DND-41 (cell line): Measurements from ENCODE around the gene HSPA2.
"Not testable (repeated sequence)": the region's sequence is repeated elsewhere in the genome, so short reads cannot be mapped to it uniquely, and the experiment has no call there.

Experiments
- CTCF ChIP-seq: IDR thresholded peaks from 2 replicates; pipeline ENCODE4 v1.5.1; 2012; ENCODE audit warnings: borderline replicate concordance, low read length, moderate library complexity, mild to moderate bottlenecking; ENCODE audit not compliant: poor library complexity, severe bottlenecking; ENCODE audit errors: extremely low read depth
- EZH2 ChIP-seq: IDR thresholded peaks from 3 replicates; pipeline ENCODE4 v1.6.1; 2012; ENCODE audit warnings: borderline replicate concordance, low read depth, mild to moderate bottlenecking, moderate library complexity, low read length, inconsistent platforms; ENCODE audit not compliant: severe bottlenecking

- TF ChIP-seq CTCF, EZH2: not testable (repeated sequence)
Measured at GRCh38 chr14:64569646-64570045, 29.1 kb downstream of the HSPA2 start.
